GM19035 (cell line): Measurements from ENCODE around the gene KRT1.
"Not testable (repeated sequence)": the region's sequence is repeated elsewhere in the genome, so short reads cannot be mapped to it uniquely, and the experiment has no call there.

Experiments used
- ATAC-seq: cut with Tn5 transposase; IDR thresholded peaks from one replicate; pipeline ENCODE4 v1.9.1; 2021; ENCODE audit not compliant: unreplicated experiment

The KRT1 gene

GRCh38 chr12:52680363-52680762 lies at the start of gene KRT1:
KRT1 (minus strand) TSS chr12:52680407; CDS start chr12:52680348, 59 bp downstream.
- ATAC-seq = no peak

- ATAC-seq = no peak
These were observed 48.9 kb upstream of the KRT1 start for GRCh38 chr12:52729147-52729546.

GRCh38 chr12:52728374-52728773 lies 48.2 kb upstream of the KRT1 start:
- no peak for ATAC-seq

GRCh38 chr12:52727037-52727436 lies 46.8 kb upstream of the KRT1 start:
- ATAC-seq = no peak

- ATAC-seq = no peak
These were observed 46.2 kb upstream of the KRT1 start for GRCh38 chr12:52726451-52726850.

GRCh38 chr12:52724384-52724783 lies 44.2 kb upstream of the KRT1 start:
- ATAC-seq = no peak

GRCh38 chr12:52722680-52723079 lies 42.5 kb upstream of the KRT1 start:
- ATAC-seq = no peak

GRCh38 chr12:52721838-52722470 lies 41.7 kb upstream of the KRT1 start:
- no peak for ATAC-seq

GRCh38 chr12:52720365-52720886 lies 40.2 kb upstream of the KRT1 start:
- no peak for ATAC-seq

- ATAC-seq = no peak
These were observed 35.9 kb upstream of the KRT1 start for GRCh38 chr12:52716061-52716460.

GRCh38 chr12:52715416-52715815 lies 35.2 kb upstream of the KRT1 start:
- ATAC-seq = no peak

- ATAC-seq = no peak
These were observed 34.7 kb upstream of the KRT1 start for GRCh38 chr12:52714887-52715281.

GRCh38 chr12:52713960-52714886 lies 34.0 kb upstream of the KRT1 start:
- ATAC-seq = no peak

- ATAC-seq = not testable (repeated sequence)
These were observed 31.9 kb upstream of the KRT1 start for GRCh38 chr12:52712122-52712521.

- no peak for ATAC-seq
These were observed 30.5 kb upstream of the KRT1 start for GRCh38 chr12:52710730-52711129.

- no peak for ATAC-seq
These were observed 27.8 kb upstream of the KRT1 start for GRCh38 chr12:52708010-52708409.

- no peak for ATAC-seq
These were observed 24.3 kb upstream of the KRT1 start for GRCh38 chr12:52704464-52704863.

- no peak for ATAC-seq
These were observed 23.7 kb upstream of the KRT1 start for GRCh38 chr12:52703878-52704277.

GRCh38 chr12:52703424-52703823 lies 23.2 kb upstream of the KRT1 start, which contains the start of gene KRT77:
KRT77 (minus strand) TSS chr12:52703524; CDS start chr12:52703434, 90 bp downstream.
- no peak for ATAC-seq

- ATAC-seq = no peak
These were observed 22.1 kb upstream of the KRT1 start for GRCh38 chr12:52702338-52702737.

GRCh38 chr12:52701281-52701680 lies 21.1 kb upstream of the KRT1 start:
- ATAC-seq = no peak

- ATAC-seq = no peak
These were observed 19.8 kb upstream of the KRT1 start for GRCh38 chr12:52699960-52700359.
